ENCODE results near the gene FOXF1. TPM values are rescaled to one million over a fixed set of nuclear protein-coding genes. Genes with fewer than 3 reads are reported as not detected.

Gene FOXF1
- total and polyA plus RNA-seq, 2 of the 13 experiments (the other 11 are each of a cell fraction or from before 2014, with no cell fraction given), result not detected

DNA sequence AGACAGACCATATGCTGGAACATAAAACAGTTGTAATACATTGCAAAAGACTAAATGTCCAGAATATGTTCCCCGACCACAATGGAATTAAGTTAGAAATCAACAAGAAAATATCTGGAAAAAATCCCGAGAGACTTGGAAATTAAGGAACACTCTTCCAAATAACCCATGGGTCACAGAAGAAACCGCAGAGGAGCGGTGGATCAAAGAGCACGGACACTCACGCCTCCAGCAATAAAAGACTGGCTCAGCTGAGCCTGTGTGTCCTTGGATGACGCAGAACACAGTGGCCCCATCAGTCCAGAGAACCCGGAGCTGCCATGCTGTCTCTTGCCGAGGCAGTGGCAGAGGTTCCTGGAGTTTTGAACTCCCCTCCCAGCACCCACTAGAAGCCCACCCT lies 30.9 kb upstream of the FOXF1 start:
- Histone ChIP-seq H2AFZ (ENCODE audit: low read length) (no peak overlapping the region), H3K4me2 (ENCODE audit: low read depth, low read length) (no peak overlapping the region), H3K27ac (ENCODE audit: extremely low read length, insufficient read depth, low read length) (no peak overlapping the region), H3K9me3 (ENCODE audit: low read length) (no peaks in the 10 kb centered on the region; the same call in 1 of the 2 replicates), H3K27me3 (ENCODE audit: control insufficient read depth in 1 of 2, insufficient read depth in 2 of 2, low read length in 2 of 2) (peaks cover 6 to 46% of the 10 kb centered on the region in 2 experiments; a peak in 4 of 5 replicates), H3K4me1 (ENCODE audit: insufficient read depth, low read length) (no peaks in the 10 kb centered on the region), H3K9ac (ENCODE audit: insufficient read depth, low read depth, low read length) (no peak overlapping the region), H3K4me3 (replicated peaks in 1 of 3; ENCODE audit: insufficient read depth in 1 of 3, low read depth in 2 of 3, low read length in 3 of 3) (no peak overlapping the region), H3K79me2 (ENCODE audit: insufficient read depth, low read length) (no peaks in the 10 kb centered on the region), H3K36me3 (replicated peaks in 1 of 2; ENCODE audit: control insufficient read depth in 1 of 2, insufficient read depth in 2 of 2, low read length in 2 of 2) (no peaks in the 10 kb centered on the region), H4K20me1 (ENCODE audit: insufficient read depth, low read length) (no peaks in the 10 kb centered on the region)
- ChIA-PET POLR2A (no interaction called here), CTCF (ENCODE audit: low intra/inter-chr PET ratio, low total read pairs) (no interaction called here)
- intact Hi-C loops (cut with micrococcal nuclease; ENCODE audit: unreplicated experiment) (no loop called here), in situ Hi-C loops (cut with HindIII; ENCODE audit: extremely low pct_ligation_motif_present, low pct_unique_long_range_greater_than_20kb) (no loop called here)
- under 1% methylated on average over 6 of the region's 9 CpGs for WGBS (ENCODE audit: low lambda C conversion rate)
- no TSS peak for BruUV-seq (replicated peaks)
- TF ChIP-seq PHF5A (CRISPR knock-in tag; IDR thresholded peaks at IDR 0.05; ENCODE audit: low read depth, unreplicated experiment) (no peak), KDM1A (CRISPR knock-in tag; IDR thresholded peaks at IDR 0.05) (no peak)
- FAIRE-seq (no peak), DNase-seq (ENCODE audit: low spot score) (no peak), ATAC-seq (peak; percentile 57; the same call in 1 of the 3 replicates)

DNA sequence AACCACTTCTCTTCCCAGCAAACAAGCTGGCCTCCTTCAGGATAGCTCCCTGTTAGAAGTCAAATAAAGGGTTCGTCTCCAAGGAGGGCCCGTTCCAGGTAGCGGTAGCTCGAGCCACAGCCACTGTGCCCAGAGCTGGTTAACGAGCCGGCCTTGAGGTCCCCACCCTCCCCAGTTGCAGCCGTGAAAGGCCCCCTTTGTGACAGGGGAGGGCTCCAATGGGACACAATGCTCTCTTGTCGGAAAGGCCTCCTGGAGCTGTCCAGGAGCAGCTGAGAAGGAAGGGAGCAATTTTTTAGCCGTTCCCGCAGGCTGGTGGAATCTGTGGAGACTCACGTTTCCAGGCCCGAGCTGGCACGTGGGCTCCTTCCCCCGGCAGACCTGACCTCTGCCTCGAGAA lies 29.9 kb upstream of the FOXF1 start:
- no peaks in the 10 kb centered on the region for H3K79me2 ChIP-seq (ENCODE audit: insufficient read depth, low read length)
- ATAC-seq (no peak), FAIRE-seq (no peak), DNase-seq (ENCODE audit: low spot score) (no peak)
- no peaks in the 10 kb centered on the region for H3K4me1 ChIP-seq (ENCODE audit: insufficient read depth, low read length)
- no peak overlapping the region for H3K4me3 ChIP-seq (replicated peaks in 1 of 3; ENCODE audit: insufficient read depth in 1 of 3, low read depth in 2 of 3, low read length in 3 of 3)
- H4K20me1 ChIP-seq (ENCODE audit: insufficient read depth, low read length), result no peaks in the 10 kb centered on the region
- H3K27me3 ChIP-seq (ENCODE audit: control insufficient read depth in 1 of 2, insufficient read depth in 2 of 2, low read length in 2 of 2), result peaks cover 6 to 42% of the 10 kb centered on the region in 2 experiments; a peak in 4 of 5 replicates
- ChIA-PET POLR2A (no interaction called here), CTCF (ENCODE audit: low intra/inter-chr PET ratio, low total read pairs) (no interaction called here)
- no peaks in the 10 kb centered on the region; the same call in 1 of the 2 replicates for H3K9me3 ChIP-seq (ENCODE audit: low read length)
- intact Hi-C loops (cut with micrococcal nuclease; ENCODE audit: unreplicated experiment) (no loop called here), in situ Hi-C loops (cut with HindIII; ENCODE audit: extremely low pct_ligation_motif_present, low pct_unique_long_range_greater_than_20kb) (no loop called here)
- 24% methylated on average over 14 of the region's 15 CpGs for WGBS (ENCODE audit: low lambda C conversion rate)
- no peak overlapping the region for H2AFZ ChIP-seq (ENCODE audit: low read length)
- H3K36me3 ChIP-seq (replicated peaks in 1 of 2; ENCODE audit: control insufficient read depth in 1 of 2, insufficient read depth in 2 of 2, low read length in 2 of 2), result no peaks in the 10 kb centered on the region
- no TSS peak for BruUV-seq (replicated peaks)
- no peak overlapping the region for H3K9ac ChIP-seq (ENCODE audit: insufficient read depth, low read depth, low read length)
- no peak overlapping the region for H3K27ac ChIP-seq (ENCODE audit: extremely low read length, insufficient read depth, low read length)
- no peak overlapping the region for H3K4me2 ChIP-seq (ENCODE audit: low read depth, low read length)
- TF ChIP-seq, protein P1, sequence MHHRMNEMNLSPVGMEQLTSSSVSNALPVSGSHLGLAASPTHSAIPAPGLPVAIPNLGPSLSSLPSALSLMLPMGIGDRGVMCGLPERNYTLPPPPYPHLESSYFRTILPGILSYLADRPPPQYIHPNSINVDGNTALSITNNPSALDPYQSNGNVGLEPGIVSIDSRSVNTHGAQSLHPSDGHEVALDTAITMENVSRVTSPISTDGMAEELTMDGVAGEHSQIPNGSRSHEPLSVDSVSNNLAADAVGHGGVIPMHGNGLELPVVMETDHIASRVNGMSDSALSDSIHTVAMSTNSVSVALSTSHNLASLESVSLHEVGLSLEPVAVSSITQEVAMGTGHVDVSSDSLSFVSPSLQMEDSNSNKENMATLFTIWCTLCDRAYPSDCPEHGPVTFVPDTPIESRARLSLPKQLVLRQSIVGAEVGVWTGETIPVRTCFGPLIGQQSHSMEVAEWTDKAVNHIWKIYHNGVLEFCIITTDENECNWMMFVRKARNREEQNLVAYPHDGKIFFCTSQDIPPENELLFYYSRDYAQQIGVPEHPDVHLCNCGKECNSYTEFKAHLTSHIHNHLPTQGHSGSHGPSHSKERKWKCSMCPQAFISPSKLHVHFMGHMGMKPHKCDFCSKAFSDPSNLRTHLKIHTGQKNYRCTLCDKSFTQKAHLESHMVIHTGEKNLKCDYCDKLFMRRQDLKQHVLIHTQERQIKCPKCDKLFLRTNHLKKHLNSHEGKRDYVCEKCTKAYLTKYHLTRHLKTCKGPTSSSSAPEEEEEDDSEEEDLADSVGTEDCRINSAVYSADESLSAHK (CRISPR knock-in tag; IDR thresholded peaks at IDR 0.05; ENCODE audit: borderline replicate concordance), result no peak
- no peak for TF ChIP-seq KLF9 (CRISPR knock-in tag; IDR thresholded peaks at IDR 0.05; ENCODE audit: low read depth)
- TF ChIP-seq, protein P2, sequence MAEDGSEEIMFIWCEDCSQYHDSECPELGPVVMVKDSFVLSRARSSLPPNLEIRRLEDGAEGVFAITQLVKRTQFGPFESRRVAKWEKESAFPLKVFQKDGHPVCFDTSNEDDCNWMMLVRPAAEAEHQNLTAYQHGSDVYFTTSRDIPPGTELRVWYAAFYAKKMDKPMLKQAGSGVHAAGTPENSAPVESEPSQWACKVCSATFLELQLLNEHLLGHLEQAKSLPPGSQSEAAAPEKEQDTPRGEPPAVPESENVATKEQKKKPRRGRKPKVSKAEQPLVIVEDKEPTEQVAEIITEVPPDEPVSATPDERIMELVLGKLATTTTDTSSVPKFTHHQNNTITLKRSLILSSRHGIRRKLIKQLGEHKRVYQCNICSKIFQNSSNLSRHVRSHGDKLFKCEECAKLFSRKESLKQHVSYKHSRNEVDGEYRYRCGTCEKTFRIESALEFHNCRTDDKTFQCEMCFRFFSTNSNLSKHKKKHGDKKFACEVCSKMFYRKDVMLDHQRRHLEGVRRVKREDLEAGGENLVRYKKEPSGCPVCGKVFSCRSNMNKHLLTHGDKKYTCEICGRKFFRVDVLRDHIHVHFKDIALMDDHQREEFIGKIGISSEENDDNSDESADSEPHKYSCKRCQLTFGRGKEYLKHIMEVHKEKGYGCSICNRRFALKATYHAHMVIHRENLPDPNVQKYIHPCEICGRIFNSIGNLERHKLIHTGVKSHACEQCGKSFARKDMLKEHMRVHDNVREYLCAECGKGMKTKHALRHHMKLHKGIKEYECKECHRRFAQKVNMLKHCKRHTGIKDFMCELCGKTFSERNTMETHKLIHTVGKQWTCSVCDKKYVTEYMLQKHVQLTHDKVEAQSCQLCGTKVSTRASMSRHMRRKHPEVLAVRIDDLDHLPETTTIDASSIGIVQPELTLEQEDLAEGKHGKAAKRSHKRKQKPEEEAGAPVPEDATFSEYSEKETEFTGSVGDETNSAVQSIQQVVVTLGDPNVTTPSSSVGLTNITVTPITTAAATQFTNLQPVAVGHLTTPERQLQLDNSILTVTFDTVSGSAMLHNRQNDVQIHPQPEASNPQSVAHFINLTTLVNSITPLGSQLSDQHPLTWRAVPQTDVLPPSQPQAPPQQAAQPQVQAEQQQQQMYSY (CRISPR knock-in tag; IDR thresholded peaks at IDR 0.05), result no peak
- TF ChIP-seq, protein P3, sequence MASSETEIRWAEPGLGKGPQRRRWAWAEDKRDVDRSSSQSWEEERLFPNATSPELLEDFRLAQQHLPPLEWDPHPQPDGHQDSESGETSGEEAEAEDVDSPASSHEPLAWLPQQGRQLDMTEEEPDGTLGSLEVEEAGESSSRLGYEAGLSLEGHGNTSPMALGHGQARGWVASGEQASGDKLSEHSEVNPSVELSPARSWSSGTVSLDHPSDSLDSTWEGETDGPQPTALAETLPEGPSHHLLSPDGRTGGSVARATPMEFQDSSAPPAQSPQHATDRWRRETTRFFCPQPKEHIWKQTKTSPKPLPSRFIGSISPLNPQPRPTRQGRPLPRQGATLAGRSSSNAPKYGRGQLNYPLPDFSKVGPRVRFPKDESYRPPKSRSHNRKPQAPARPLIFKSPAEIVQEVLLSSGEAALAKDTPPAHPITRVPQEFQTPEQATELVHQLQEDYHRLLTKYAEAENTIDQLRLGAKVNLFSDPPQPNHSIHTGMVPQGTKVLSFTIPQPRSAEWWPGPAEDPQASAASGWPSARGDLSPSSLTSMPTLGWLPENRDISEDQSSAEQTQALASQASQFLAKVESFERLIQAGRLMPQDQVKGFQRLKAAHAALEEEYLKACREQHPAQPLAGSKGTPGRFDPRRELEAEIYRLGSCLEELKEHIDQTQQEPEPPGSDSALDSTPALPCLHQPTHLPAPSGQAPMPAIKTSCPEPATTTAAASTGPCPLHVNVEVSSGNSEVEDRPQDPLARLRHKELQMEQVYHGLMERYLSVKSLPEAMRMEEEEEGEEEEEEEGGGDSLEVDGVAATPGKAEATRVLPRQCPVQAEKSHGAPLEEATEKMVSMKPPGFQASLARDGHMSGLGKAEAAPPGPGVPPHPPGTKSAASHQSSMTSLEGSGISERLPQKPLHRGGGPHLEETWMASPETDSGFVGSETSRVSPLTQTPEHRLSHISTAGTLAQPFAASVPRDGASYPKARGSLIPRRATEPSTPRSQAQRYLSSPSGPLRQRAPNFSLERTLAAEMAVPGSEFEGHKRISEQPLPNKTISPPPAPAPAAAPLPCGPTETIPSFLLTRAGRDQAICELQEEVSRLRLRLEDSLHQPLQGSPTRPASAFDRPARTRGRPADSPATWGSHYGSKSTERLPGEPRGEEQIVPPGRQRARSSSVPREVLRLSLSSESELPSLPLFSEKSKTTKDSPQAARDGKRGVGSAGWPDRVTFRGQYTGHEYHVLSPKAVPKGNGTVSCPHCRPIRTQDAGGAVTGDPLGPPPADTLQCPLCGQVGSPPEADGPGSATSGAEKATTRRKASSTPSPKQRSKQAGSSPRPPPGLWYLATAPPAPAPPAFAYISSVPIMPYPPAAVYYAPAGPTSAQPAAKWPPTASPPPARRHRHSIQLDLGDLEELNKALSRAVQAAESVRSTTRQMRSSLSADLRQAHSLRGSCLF (CRISPR knock-in tag; IDR thresholded peaks at IDR 0.05; ENCODE audit: borderline replicate concordance), result no peak

Data from HepG2 (cell line).